Endodermal cell (in vitro differentiated cells): ENCODE measurements around the gene ARHGAP26. TPM values are rescaled to one million over a fixed set of nuclear protein-coding genes. Genes with fewer than 3 reads are reported as not detected.

Experiments used
- DNase-seq: peaks from one replicate; pipeline ENCODE4 v3.0.0-alpha.2; 2017
- H3K27ac ChIP-seq: 2 replicates; pipeline ENCODE4 v1.5.1; 2013; ENCODE audit warnings: mild to moderate bottlenecking, low read depth, low read length, moderate library complexity
- H3K27me3 ChIP-seq: 2 replicates; pipeline ENCODE4 v1.6.1; 2013; ENCODE audit warnings: mild to moderate bottlenecking, low read length, moderate library complexity; ENCODE audit not compliant: insufficient read depth, control insufficient read depth, poor library complexity, severe bottlenecking
- H3K36me3 ChIP-seq: 2 replicates; pipeline ENCODE4 v1.7.0; 2013; ENCODE audit warnings: mild to moderate bottlenecking, low read length, moderate library complexity; ENCODE audit not compliant: control insufficient read depth, insufficient read depth
- H3K4me1 ChIP-seq: one replicate; pipeline ENCODE4 v1.7.0; 2013; ENCODE audit warnings: low read length; ENCODE audit not compliant: control insufficient read depth, insufficient read depth
- H3K4me3 ChIP-seq: 2 replicates; pipeline ENCODE4 v1.5.1; 2013; ENCODE audit warnings: mild to moderate bottlenecking, low read length, moderate library complexity
- H3K9ac ChIP-seq: 2 replicates; pipeline ENCODE4 v1.6.1; 2013; ENCODE audit warnings: mild to moderate bottlenecking, low read length, moderate library complexity; ENCODE audit not compliant: poor library complexity, severe bottlenecking; ENCODE audit errors: extremely low read depth
- H3K9me3 ChIP-seq: 2 replicates; pipeline ENCODE4 v1.6.1; 2013; ENCODE audit warnings: mild to moderate bottlenecking, low read length, moderate library complexity; ENCODE audit not compliant: control insufficient read depth
- H3K27ac Mint-ChIP-seq: 2 replicates; pipeline ENCODE4 v1.8.0; 2020; ENCODE audit warnings: mixed read lengths
- H3K27me3 Mint-ChIP-seq: 2 replicates; pipeline ENCODE4 v1.8.0; 2021; ENCODE audit warnings: mild to moderate bottlenecking, mixed read lengths; ENCODE audit not compliant: insufficient read depth
- H3K36me3 Mint-ChIP-seq: 2 replicates; pipeline ENCODE4 v1.8.0; 2020; ENCODE audit warnings: low read depth, mixed read lengths
- H3K4me1 Mint-ChIP-seq: 2 replicates; pipeline ENCODE4 v1.8.0; 2020; ENCODE audit warnings: mixed read lengths
- H3K4me3 Mint-ChIP-seq: 2 replicates; pipeline ENCODE4 v1.8.0; 2020; ENCODE audit warnings: mild to moderate bottlenecking, moderate library complexity, mixed read lengths
- H3K9me3 Mint-ChIP-seq: 2 replicates; pipeline ENCODE4 v1.8.0; 2020; ENCODE audit warnings: mild to moderate bottlenecking, mixed read lengths
- WGBS, 2 experiments: methylation state at CpG; one replicate each; pipeline versions ENCODE4 v1.1.5 to v1.1.7; 2013; ENCODE audit warnings: missing lambda C conversion rate in 2 of 2, mixed read lengths in 1 of 2; ENCODE audit not compliant: insufficient coverage in 1 of 2, insufficient read length in 1 of 2; 5-methylcytosine and 5-hydroxymethylcytosine counted together
- total RNA-seq, 2 donors: library from RNA; stranded (reverse); fragmentation: NEBNext Ultra II Directional in 1 of 2; extraction: Animal tissue kit (Norgen Biotek cat#: 25700) in 1 of 2; gene quantifications; 2 replicates in 1 of 2; 3 replicates in 1 of 2; pipeline ENCODE4 v1.2.1, GENCODE V29; 2021
- TF ChIP-seq, protein P1 (sequence below): fragments of 200-600 bp; sonication (generic); conservative IDR thresholded peaks from 2 replicates; pipeline ENCODE4 v1.5.0; 2021; ENCODE audit warnings: antibody characterized with exemption, mild to moderate bottlenecking

The ARHGAP26 gene
- total RNA-seq, 2 donors from 2014 or later = 49.2 to 60.5 TPM

DNA sequence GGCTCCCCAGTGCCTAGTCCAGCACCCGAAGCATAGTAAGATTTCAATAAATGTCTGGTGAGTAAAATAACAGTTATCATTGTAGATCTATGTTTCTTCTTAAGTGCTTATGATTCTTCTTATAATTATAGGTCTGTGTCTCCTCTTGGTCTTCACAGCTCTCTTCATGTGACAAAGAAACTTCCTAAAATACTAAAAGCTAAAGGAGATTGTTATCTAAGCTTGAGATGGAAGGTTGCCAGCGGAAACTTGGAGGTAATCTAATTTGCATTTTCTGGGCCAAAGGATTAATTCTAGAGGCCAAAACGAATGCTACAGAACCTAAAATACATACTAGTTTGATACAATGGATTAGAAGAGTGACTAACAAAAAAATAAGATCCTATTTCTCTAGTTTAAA, 13.6 kb upstream of the ARHGAP26 start:
- TF ChIP-seq, protein P1, sequence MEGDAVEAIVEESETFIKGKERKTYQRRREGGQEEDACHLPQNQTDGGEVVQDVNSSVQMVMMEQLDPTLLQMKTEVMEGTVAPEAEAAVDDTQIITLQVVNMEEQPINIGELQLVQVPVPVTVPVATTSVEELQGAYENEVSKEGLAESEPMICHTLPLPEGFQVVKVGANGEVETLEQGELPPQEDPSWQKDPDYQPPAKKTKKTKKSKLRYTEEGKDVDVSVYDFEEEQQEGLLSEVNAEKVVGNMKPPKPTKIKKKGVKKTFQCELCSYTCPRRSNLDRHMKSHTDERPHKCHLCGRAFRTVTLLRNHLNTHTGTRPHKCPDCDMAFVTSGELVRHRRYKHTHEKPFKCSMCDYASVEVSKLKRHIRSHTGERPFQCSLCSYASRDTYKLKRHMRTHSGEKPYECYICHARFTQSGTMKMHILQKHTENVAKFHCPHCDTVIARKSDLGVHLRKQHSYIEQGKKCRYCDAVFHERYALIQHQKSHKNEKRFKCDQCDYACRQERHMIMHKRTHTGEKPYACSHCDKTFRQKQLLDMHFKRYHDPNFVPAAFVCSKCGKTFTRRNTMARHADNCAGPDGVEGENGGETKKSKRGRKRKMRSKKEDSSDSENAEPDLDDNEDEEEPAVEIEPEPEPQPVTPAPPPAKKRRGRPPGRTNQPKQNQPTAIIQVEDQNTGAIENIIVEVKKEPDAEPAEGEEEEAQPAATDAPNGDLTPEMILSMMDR = no peak
- H3K36me3 ChIP-seq = no peaks in the 10 kb centered on the region
- H3K9ac ChIP-seq = no peak overlapping the region
- WGBS, 2 experiments = 95 to 100% methylated on average over 1 to 3 of the region's 3 CpGs
- no peaks in the 10 kb centered on the region for H3K4me1 ChIP-seq
- H3K4me3 ChIP-seq = no peak overlapping the region
- no peak overlapping the region for H3K4me3 Mint-ChIP-seq
- H3K9me3 ChIP-seq = no peaks in the 10 kb centered on the region
- no peaks in the 10 kb centered on the region for H3K36me3 Mint-ChIP-seq
- no peaks in the 10 kb centered on the region for H3K27me3 Mint-ChIP-seq
- no peaks in the 10 kb centered on the region for H3K4me1 Mint-ChIP-seq
- no peaks in the 10 kb centered on the region for H3K9me3 Mint-ChIP-seq
- H3K27ac Mint-ChIP-seq = no peak overlapping the region
- DNase-seq = no peak
- no peaks in the 10 kb centered on the region for H3K27me3 ChIP-seq
- H3K27ac ChIP-seq = no peak overlapping the region

DNA sequence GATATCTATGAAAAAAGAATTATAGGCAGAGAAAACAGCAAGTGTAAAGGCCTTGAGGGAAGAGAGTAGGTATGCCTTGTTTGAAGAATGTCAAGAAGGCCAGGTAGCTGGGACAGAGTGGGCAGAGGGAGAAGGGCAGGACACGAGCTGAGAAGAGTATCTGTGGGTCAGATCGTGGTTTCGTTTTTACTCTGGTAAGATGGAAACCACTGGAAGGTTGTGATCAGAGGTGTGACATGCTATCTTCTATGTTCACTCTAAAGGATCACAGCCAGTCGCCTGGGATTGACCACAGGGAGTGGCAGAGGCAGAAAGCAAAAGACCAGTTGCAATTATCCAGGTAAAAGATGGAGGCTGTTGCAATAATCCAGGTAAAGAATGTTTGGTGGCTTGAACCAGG, 12.6 kb upstream of the ARHGAP26 start:
- Mint-ChIP-seq H3K4me3 (no peak overlapping the region), H3K9me3 (no peaks in the 10 kb centered on the region), H3K36me3 (no peaks in the 10 kb centered on the region), H3K27ac (no peak overlapping the region), H3K27me3 (no peaks in the 10 kb centered on the region), H3K4me1 (no peaks in the 10 kb centered on the region)
- Histone ChIP-seq H3K9ac (no peak overlapping the region), H3K27me3 (no peaks in the 10 kb centered on the region), H3K4me3 (no peak overlapping the region), H3K9me3 (no peaks in the 10 kb centered on the region), H3K4me1 (no peaks in the 10 kb centered on the region), H3K36me3 (no peaks in the 10 kb centered on the region), H3K27ac (no peak overlapping the region)
- no peak for DNase-seq
- TF ChIP-seq, protein P1 = no peak
- 86 to 89% methylated on average over 4 of the region's 4 CpGs for WGBS, 2 experiments

DNA sequence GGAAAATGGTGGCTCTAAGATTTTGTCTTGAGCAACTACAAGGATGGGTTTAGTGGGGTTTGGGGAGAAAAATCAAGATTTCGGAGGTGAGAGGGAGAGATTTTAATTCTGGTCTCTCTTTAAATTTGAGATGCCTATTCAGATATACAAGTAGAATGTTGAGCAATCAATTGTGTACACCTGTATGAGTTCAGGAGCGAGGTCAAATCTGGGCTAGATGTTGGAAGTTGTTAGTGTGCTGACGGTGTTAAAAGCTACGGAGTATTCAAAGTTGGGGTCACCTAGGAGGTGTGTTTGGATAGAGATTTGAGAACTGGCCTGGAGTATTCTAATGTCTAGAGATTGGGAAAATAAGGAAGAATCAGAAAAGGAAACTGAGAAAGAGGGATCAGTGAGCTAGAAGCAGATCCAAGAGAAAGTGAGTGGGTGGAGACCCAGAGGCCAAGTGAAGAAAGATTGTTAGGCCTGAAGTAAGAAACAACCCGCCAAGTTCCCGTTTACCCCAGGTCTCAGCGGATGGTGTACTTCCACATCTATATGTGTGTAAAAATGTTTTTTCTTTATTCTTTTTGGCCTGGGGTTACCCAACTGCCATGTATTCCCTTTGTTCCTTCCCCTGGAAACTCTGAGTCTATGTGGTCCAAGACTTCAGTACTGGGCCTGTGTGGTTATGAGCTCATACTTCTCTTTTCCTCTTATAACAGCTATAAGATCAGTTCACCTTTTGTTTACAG, 11.9 kb upstream of the ARHGAP26 start:
- no peak for DNase-seq
- no peaks in the 10 kb centered on the region for H3K27me3 Mint-ChIP-seq
- TF ChIP-seq, protein P1 = no peak

More for the DNA sequence above, 11.9 kb upstream of the ARHGAP26 start:
- Mint-ChIP-seq H3K4me1 (no peaks in the 10 kb centered on the region), H3K36me3 (no peaks in the 10 kb centered on the region), H3K4me3 (no peak overlapping the region), H3K27ac (no peak overlapping the region), H3K9me3 (no peaks in the 10 kb centered on the region)
- no peaks in the 10 kb centered on the region for H3K27me3 ChIP-seq
- 96 to 100% methylated on average over 4 to 7 of the region's 7 CpGs for WGBS, 2 experiments
- H3K36me3 ChIP-seq = no peaks in the 10 kb centered on the region
- H3K9me3 ChIP-seq = no peaks in the 10 kb centered on the region
- H3K27ac ChIP-seq = no peak overlapping the region
- no peak overlapping the region for H3K4me3 ChIP-seq
- H3K9ac ChIP-seq = no peak overlapping the region
- no peaks in the 10 kb centered on the region for H3K4me1 ChIP-seq
